GM18517 (cell line): ENCODE data around the gene KLF9.
"Not testable (repeated sequence)": the region's sequence is repeated elsewhere in the genome, so short reads cannot be mapped to it uniquely, and the experiment has no call there.

ENCODE experiments used
- ATAC-seq: cut with Tn5 transposase; IDR thresholded peaks from one replicate; pipeline ENCODE4 v1.9.1; 2021; ENCODE audit warnings: mild to moderate bottlenecking, moderate library complexity; ENCODE audit not compliant: unreplicated experiment

Gene KLF9

DNA sequence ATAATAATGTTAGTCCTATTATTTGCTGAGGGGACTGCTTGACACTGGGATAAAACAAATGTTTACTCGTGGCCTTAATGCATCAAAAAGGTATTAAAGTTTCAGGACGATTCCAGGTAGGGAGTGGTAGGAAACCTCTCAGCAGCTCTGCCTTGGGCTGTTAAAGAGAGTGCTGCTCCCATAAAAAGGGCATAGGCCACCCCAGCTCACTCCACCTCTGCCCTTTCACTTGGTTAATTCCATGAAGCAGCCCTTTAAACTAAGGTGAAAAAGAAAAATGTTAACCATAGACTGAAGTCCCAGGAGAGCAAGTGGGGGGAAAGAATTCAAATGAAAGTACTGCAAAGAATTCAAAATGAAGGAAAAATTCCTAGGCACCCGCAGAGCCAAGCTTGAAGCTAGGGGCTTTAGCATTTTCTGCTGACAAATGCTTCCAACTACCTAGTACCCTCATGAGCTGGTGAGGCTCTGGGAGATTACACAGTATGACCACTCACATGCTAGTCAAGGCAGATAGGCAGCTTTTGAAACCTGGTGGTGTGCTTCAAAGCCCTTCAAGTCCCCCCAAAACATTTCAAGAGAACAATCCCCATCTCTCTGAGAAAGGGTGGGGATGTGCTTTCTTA is 8.5 kb downstream of the KLF9 start:
- no peak for ATAC-seq

DNA sequence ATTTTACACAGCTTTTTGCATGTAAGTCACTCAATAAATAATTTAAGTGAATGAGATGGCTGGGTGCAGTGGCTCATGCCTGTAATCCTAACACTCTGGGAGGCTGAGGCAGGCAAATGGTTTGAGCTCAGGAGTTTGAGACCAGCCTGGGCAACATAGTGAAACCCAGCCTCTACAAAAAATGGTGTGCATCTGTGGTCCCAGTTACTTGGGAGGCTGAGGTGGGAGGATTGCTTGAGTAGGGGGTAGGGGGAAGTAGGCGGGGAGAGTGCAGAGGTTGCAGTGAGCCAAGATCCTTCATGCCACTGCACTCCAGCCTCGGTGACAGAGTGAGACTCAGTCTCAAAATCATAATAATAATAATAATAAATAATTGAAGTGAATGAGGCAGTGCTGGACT is 10.2 kb downstream of the KLF9 start:
- ATAC-seq: no peak

DNA sequence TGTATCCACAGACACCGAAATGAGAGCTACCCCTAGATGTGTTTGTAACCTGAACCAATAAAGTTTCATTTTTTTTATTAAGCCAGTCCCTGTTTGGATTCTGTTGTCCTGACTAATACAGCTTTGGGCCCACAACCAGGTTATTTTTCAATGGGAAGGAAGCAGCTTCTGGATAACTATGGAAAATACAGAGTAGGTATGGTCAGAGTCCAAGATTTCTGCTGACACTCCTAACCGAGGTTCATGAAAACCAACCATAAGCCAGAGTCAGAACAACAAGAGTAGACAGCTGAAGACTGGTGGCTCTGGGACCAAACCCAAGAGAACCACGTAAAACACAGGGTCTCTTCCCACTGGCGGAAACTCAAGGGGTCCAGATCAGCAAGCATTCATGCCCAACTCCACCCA is 10.8 kb downstream of the KLF9 start:
- ATAC-seq: no peak

DNA sequence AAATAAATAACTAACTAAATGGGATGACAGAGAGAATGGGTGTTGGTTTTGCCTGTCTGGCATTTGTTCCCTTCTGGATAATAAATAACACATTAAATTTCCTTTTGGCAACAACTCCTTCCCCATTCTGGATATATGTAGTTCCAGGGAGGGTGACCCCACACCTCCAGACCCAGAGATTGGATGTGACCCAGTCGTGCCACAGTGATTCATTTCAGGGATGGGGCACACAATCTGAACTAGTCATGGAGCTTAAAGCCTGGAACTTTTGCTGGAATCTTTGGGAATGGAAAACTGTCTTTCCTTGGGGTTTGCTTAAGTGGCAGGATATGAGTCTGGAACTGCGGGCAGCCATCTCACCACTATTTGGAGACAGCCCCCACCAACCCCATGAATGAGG is 11.3 kb downstream of the KLF9 start:
- ATAC-seq: no peak

DNA sequence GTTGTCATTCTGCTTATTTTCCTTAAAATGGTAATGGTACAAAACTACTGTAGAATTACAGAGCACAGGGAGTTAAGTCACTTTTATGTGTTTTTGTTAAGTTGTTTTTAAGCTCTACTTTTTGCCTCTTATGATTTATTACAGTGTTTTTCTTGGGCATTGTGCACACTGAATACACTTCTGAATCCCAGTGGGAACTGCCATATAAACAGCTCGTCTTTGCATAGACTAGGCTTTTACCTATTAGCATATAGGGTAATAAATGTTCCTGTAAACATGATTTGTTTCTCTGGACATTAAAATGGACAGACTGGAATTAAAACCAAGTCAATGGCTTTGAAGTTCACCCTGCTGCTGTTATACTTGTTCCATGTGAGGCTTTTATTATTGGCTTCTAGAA is 12.2 kb downstream of the KLF9 start:
- ATAC-seq: no peak

DNA sequence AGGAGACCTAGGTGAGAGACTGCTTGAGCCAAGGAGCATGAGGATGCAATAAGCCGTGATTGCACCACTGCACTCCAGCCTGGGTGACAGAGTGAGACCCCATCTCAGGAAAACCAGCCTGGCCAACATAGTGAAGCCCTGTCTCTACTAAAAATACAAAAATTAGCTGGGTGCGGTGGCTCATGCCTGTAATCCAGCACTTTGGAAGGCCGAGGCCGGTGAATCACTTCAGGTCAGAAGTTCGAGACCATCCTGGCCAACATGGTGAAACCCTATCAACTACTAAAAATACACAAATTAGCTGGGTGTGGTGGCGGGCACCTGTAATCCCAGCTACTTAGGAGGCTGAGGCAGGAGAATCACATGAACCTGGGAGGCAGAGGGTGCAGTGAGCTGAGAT is 13.2 kb downstream of the KLF9 start:
- ATAC-seq: not testable (repeated sequence)

DNA sequence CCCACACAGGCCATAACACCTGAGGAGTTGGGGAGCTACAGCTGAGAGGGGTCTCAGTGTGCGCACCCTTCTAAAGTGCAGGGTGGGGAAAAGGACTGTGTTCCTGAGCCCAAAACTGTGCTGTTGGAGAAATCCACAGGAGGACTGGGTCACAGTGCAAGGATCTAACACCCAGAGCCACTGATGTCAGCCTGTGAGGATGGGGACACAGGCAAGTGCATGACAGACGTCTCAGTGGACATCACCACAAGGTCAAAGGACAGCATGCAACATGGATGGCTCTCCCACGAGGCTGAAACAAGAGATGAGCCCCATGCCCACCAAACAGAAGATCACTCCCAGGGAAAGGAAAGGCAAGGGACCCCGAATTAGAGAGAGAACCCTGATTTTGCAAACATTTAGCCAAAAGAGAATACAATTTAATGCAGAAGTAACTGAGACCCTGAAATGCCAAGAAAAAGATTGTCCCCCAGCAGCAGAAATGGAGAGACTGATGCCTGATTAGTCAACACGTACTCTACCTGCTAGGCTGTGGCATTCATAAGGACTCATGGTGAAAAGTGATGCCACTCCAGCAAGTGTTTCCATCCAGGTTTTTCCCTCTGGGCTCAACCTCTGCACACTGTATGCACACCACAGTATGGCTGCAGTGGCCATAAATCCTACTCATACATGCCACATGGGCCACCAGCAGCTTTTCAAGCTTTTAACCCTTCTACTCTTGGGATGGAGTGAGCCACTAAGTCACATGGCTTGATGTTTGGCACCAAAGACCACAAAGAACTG is 14.2 kb downstream of the KLF9 start:
- ATAC-seq: no peak

DNA sequence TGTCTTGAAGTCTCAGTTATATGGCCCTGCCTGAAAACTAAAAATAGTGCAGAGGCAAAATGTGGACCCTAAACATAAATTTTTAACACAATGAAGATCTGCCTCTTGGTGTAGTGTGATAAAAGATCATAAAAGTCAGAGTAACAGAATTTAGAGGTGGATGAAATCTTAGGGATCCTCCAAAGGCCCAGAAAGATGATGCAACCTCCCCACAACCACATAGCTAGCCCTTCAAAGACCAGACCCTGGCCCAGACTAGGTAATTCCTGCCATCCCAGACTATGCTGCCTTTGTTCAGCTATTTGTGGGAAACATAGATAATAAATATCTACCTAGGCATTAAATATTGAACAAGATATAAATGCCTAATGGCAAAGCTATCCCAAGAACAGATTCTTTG is 15.3 kb downstream of the KLF9 start:
- no peak for ATAC-seq

DNA sequence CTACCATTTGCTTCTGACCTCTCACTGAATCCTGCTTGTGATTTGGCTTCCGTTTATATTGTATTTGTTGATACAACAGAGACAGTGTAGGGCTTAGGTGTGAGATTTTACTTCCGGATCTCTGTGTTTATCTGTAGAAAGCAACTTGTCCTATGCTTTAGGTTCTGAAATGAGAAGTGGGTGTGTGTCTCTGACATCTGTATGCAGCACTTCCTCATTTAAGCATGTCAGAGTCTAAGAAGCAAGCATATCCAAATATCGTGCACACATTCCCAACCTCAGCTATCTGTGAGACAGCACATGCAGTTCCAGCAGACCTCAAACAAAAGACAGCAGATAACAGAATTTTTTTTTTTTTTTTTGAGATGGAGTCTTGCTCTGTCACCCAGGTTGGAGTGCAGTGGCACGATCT is 16.3 kb downstream of the KLF9 start:
- ATAC-seq: peak; percentile 100

DNA sequence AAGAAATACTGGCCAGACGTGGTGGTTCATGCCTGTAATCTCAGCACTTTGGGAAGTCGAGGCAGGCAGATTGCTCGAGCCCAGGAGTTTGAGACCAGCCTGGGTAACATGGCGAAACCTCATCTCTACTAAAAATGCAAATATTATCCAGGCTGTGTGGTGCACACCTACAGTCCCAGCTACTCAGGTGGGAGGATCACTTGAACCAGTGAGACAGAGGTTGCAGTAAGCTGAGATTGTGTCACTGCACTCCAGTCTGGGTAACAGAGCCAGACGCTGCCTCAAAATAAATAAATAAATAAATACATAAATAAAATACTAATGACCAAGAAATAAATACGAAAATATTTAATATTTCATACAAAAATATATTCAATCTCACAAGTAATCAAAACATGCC is 18.8 kb downstream of the KLF9 start:
- ATAC-seq: no peak

DNA sequence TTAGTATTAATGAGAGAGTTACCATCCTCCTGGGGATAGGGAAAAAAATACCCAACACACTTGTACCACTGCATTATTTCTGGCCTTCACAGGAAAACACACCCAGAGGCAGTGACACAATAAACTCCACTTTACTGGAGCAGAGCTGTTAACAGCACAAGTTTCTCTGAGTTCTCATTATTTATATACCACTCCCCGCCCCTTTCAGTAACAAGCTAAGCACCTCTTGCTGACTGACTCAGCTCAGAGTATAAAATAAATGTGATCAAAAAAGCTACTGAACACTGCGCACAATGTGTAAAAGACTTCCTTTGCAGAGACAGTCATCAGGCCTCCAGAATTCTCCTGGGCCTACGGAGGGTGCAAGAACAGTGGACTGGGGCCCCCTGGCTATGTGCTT is 21.6 kb downstream of the KLF9 start:
- ATAC-seq: no peak

DNA sequence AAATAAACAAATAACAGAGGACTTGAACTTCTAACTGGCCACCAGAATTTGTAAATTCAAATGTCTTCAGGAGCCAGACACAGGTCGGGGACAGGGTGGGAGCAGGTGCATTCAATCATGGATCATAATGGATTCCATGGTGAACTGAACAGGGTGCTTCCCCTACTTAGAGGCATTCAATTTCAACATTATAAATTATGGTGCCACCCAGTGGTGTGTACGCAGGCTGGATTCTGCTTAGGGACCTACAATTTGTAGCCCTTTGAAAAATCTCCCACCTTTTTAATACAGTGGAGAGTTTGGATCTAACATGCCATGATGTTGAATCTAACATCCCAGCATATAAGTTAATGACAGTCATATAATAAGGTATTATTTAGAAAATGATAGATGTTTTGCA is 22.3 kb downstream of the KLF9 start:
- ATAC-seq: no peak

DNA sequence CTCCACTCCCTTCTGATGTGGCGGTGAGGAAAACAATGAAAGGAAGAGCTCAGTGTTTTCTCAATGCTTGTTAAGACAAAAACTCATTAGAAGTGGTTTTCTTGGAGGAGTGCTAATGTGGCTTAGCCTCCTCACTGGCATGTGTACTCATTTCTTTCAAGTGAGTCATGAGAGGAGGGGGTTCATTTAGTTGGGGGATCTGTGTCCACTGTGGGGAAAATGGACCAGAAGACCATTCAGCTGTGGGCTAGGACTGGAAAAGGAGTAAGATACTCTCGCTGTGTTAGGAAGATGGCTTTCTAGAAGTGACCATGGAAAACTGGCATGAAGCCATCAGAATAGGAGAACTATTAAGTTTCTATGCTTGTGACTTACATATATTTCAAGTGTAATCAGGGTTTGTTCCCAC is 23.5 kb downstream of the KLF9 start:
- ATAC-seq: no peak

DNA sequence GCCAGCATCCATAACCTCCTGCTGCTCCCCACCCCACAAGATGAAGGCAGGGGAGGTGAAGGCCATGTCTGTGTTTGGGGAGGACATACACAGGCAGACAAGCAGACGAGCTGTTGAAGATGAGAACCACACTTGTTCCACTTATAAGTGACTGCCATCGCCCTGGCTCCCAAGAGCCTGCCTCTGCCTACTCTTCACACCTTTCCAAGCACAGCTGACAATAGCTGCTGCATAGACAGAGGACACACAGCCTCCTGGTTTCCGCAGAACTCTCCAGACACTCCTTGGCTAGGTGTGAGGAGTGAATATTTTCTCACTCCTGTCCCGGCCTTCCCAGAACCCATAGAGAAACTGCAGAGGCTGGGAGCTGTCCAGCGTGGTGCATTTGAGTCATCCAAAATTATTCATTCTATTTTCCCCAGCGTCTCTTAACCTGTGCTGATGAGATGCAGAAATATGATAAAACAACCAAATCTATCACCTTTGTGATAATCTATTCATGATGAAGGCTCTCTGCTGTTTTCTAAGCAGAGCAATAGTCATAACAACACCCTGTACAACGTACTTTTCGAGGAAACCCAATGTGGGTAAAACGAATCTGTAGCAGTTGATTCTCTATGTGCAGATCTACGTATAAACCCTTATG is 24.7 kb downstream of the KLF9 start:
- no peak for ATAC-seq

DNA sequence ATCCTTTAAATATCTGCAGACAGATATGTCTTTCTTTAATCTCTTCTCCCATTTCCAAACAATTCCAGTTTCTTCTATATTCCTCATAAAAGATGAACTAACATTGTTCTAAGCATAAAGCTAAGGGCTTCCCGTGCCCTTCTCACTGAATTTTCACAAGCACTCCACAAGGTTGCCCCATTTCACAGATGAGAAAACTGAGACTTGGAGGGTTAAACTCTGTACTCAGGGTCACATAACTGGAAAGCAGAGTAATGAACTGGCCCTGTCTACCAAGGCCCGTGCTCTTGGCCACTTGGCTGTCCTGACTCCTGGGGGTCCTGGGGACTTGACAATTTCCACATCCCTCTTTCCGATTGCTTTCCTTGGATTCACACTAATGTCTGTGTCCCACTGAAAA is 25.3 kb downstream of the KLF9 start:
- ATAC-seq: no peak

DNA sequence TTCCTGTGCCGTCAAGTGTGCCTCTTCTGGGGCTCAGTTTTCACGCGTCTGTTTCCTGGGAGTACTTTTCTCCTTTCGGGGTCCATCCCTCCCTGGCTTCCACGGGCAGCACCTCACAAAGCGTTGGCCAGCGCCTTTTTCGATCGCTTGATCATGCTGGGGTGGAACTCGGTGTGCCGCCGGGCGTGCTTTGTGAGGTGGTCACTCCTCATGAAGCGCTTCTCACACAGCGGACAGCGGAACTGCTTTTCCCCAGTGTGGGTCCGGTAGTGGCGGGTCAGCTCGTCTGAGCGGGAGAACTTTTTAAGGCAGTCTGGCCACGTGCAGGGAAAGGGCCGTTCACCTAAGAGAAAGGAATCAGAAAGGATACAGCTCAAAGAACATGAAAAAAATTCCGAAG is 26.8 kb downstream of the KLF9 start:
- no peak for ATAC-seq

DNA sequence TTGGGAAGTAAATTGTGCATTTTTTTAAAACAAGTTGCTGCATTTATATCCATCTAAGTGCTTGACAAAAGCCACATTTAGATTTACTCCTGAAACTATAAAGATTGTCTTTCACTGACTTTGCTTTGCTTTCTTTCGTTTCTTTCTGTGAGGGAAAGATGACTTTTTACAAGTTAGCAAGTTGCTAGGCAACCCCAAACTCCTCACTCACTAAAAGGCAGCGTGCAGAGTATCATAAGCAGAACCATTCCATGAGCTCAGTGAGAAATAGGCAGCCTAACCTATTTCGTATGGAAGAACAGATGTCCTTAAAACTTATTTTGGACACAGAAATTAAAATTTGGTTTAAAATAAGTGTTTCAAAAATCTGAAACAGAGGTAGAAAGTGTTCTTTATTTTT is 29.0 kb downstream of the KLF9 start:
- ATAC-seq: no peak

DNA sequence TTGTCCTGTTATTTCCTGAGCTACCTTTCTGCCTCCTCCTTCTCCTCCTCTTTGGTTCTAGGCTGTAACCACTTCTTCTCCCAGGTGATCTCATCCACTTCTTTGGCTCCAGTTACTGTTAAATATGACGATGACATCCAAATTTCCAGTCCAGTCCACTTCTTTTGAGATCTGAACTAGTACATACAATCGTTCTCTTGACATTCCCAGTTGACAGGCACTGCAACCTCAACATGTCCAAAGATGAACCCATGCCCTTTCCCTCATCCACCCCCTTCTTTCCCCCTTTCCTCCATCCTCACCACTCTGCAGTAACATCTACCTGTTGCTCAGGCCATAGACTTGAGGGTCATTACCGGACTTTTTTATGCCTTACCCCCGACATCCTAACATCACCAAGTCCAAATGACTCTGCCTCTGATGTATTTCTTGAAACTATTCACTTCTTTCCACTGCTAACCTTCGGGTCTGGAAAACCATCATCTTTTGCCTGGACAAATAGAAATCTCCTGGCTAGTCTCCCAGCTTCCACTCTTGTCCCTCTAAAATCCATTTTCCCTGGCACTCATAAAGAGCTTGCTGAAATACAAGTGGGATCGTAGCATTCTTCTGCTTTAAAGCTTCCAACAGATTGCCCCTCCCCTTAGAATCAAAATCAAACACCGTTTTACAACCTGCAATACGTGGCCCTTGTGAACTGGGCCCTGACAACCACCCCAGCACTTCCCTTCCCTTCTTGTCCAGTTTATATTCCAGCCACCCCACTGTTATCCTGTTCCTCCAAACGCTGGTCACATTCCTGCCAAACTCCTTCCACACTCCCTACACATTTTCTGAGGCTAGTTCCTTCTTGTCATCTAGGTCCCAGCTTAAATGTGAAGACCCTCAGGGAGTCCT is 31.5 kb downstream of the KLF9 start:
- ATAC-seq: no peak

DNA sequence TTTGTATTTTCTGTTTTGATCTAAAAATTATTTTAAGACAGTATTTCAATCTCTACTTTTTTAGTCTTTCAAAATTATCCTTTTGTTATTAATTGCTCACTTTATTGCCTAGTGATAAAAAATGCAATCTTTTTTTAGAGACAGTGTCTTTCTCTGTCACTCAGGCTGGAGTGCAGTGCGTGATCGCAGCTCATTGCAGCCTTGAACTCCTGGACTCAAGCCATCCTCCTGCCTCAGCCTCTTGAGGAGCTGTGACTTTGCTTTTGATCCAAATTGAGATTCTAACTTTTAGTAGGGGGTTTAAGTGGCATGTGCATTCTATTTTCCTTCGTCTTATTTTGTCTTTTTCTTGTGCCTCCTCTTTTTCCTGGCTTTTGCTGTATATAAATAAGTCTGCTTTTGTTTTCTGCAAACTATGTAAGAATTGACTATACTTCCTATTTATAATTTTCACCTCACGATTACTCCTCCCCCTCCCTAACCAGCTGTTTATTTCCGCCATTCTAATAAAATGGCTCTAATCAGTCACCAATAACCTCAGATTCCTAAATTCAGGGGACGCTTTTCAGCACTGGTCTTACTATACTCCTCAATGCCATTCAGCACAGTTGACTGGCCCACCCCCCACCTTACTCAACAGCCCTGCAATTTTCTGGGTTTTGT is 32.3 kb downstream of the KLF9 start:
- ATAC-seq: no peak

DNA sequence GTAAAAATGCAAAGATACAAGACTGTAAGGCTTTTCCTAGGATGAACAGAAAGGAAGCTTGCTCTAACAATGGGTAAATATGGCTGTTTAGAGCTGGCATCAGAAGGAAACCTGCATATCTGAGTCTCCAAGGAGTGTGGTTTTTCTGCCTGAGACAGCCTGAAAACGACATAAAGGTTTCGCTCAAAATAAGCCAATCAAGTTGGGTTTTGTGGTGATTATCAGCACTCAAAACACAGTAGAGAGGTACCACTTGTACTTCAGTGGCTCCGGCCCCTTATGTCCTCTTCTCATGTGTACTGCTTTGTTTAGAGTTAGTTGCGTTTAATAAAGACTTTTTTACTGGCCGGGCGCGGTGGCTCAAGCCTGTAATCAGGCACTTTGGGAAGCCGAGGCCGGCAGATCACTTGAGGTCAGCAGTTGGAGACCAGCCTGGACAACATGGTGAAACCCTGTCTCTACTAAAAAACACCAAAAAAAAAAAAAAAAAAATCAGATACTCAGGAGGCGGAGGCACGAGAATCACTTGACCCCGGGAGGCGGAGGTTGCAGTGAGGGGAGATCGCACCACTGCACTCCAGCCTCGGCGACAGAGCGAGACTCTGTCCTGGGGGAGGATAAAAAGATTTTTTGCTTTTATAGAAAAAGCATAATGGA is 39.4 kb downstream of the KLF9 start:
- ATAC-seq: no peak
